Measurements from ENCODE around the gene ST6GALNAC1. TPM values are rescaled to one million over a fixed set of nuclear protein-coding genes. Genes with fewer than 3 reads are reported as not detected.

Gene ST6GALNAC1
- total RNA-seq, 4 donors from 2014 or later, result 0.51 to 1.8 (median 1.5) TPM

- TF ChIP-seq CTCF (IDR thresholded peaks at IDR 0.05; ENCODE audit: low read depth), result no peak
Measured at GRCh38 chr17:76630151-76630550, 13.4 kb downstream of the ST6GALNAC1 start.

GRCh38 chr17:76627510-76627909, 16.0 kb downstream of the ST6GALNAC1 start:
- TF ChIP-seq CTCF (IDR thresholded peaks at IDR 0.05; ENCODE audit: low read depth), result no peak

GRCh38 chr17:76626442-76626841, 17.1 kb downstream of the ST6GALNAC1 start:
- no peak for TF ChIP-seq CTCF (IDR thresholded peaks at IDR 0.05; ENCODE audit: low read depth)

- no peak for TF ChIP-seq CTCF (IDR thresholded peaks at IDR 0.05; ENCODE audit: low read depth)
Measured at GRCh38 chr17:76625496-76625895, 18.1 kb downstream of the ST6GALNAC1 start.

GRCh38 chr17:76623271-76624146, 20.0 kb downstream of the ST6GALNAC1 start:
- TF ChIP-seq CTCF (IDR thresholded peaks at IDR 0.05; ENCODE audit: low read depth), result no peak

GRCh38 chr17:76617838-76618237, 25.7 kb downstream of the ST6GALNAC1 start:
- no peak for TF ChIP-seq CTCF (IDR thresholded peaks at IDR 0.05; ENCODE audit: low read depth)

GRCh38 chr17:76614912-76615617, 28.5 kb downstream of the ST6GALNAC1 start:
- TF ChIP-seq CTCF (IDR thresholded peaks at IDR 0.05; ENCODE audit: low read depth), result no peak
